HG02938 (cell line): ENCODE results near the gene ZBTB8A.
"Not testable (repeated sequence)": the region's sequence is repeated elsewhere in the genome, so short reads cannot be mapped to it uniquely, and the experiment has no call there.

Experiments
- ATAC-seq: cut with Tn5 transposase; IDR thresholded peaks from one replicate; pipeline ENCODE4 v1.9.1; 2021; ENCODE audit warnings: mild to moderate bottlenecking, moderate library complexity; ENCODE audit not compliant: unreplicated experiment

ZBTB8A gene

DNA sequence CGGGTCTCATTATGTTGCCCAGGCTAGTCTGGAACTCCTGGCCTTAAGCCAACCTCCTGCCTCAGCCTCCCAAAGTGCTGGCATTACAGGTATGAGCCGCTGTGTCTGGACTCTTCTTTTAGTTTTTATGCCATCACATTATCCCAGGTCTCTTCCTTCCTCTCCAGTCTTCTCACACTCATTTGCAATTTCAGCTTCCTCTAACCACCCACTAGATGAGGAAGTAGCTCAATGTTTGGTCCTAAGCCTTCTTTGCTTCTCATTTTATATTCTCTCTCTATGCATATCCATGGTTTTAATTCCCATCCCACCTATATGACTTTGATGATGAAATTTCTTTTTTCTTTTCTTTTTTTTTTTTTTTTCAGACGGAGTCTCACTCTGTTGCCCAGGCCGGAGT lies 3.1 kb upstream of the ZBTB8A start:
- ATAC-seq: no peak

DNA sequence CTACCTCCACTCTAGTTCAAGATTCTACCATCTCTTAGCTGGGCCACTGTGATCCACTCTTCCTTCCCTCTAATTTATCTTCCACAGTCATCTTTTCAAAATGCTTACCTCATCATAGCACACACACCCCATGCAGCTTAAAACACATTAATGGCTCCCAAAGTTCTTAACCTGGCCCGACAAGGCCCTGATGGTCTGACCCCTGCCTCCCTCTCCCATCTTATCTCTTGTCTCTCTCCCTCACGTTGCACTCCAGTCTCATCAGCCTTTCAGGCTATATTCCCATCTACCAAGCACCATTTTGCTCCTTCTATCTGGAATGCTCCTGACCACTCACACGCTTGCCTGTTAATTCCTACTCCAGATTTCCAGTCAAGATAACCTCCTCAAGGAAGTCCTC lies 2.5 kb upstream of the ZBTB8A start:
- no peak for ATAC-seq

DNA sequence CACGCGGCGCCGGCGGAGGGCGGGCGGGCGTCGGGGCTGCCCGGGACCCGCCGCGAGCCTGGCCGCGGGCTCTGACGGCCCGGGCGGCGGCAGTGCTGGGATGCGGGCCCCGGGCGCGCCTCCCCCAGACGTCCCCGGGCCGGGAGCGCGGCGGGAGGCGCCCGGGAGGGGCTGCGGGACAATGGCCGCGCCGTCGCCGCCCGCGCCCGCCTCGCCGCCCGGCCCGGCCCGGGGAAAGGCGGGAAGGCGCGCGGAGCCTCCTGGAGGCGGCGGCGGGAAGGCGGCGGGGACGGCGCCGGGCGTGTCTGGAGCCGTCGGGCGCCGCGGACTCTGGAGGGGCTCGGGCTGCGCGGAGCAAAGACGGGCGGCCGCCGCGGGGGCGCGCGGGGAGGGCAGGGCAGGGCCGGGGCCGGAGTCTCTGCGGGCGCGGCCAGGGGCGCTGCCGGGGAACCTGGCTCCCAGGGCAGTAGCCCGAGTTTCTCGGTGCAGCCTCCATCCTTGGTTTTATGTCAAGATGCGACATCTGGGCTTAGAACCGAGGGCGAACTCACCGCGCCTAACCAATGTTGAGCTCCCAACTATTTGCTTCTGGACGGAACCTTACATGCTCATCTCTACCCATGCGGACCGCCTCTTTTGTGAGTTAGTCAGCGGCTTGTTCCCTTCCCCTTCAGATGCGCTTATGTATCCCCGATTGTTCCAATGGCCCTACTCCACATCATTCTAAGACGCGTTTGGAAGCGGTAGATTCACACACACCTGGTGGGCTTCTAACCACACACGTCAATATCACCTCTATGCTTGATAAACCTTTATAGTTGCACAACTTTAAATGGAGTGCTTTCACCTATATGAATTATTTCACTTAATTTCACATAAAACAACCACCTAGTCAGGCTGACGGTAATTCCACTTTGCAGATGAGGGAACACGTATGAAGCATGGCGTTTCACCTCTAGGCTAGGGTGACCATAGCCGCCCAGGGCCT lies 651 bp downstream of the ZBTB8A start:
- no peak for ATAC-seq

DNA sequence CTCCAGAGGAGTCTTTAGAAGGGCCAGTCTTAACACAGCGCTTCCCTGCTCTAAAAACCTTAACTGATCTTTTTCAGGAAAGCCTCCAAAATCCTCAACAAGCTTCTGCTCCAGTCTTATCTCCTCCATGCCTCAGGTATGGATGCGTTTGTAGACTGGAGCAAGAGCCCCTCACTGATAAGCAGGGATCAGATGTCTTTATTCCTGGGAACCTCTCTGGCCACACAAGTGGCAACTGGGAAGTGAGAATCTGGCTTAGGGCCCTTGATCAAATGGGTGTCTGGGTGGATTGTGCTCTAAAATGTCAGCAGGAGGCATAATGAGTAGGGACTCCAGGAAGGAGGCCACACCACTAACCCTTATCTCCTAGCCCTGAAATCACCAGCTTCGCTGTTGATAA lies 1.4 kb downstream of the ZBTB8A start:
- ATAC-seq: no peak

DNA sequence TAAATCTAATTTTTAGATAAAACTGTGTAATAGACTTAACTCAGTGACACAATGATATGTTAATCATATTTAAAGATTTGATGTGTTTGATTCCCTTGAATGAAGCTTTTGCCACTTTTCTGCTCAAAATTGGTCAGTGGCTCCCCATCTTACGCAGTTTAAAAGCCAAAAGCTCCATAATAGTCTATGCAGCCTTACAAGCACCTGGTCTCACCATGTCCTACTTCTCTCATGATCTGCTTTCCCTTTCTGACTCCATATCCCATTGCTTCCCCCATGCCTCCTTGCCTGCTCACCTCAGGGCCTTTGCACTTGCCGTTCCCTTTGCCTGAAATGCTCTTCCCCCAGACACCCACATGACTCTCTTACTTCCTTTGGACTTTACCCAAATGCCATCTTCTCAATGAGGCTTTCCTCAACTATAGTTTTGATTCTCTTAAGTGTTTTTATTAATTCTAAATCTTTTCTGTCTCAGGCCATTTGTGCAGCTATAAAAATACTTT lies 1.9 kb downstream of the ZBTB8A start:
- ATAC-seq: no peak

DNA sequence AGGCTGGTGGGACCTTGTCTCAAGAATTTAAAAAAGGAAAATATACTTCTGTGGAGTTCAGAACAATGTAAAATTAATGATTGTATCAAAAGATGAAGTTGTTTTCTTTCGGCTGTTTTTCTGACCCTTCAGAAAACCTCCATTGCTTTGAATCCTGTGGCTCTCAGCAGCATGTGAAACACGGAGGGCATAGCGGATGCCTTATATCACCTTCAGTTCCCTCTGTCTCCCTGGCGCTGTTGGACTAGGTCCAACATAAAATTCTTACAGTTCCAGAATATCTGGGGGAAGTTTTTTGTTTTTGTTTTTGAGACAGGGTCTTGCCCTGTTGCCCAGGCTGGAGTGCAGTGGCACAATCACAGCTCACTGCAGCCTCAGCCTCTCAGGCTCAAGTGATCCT lies 7.4 kb downstream of the ZBTB8A start:
- no peak for ATAC-seq

DNA sequence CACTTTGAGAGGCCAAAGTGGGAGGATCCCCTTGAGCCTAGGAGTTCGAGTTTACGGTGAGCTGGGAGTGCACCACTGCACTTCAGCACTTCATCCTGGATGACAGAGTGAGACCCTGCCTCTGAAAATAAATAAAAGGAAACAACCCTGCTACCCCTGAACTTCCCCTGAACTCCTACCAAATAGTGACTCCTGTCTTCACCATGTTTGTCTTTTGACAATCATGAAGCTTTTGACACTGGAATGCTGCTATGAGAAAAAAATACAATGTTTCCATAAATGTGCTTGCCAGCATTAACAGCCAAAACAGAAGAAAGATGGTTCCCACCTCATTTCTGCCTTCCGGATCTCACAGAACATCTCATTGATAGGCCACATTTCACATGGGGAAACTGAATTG lies 10.4 kb downstream of the ZBTB8A start:
- ATAC-seq: no peak

DNA sequence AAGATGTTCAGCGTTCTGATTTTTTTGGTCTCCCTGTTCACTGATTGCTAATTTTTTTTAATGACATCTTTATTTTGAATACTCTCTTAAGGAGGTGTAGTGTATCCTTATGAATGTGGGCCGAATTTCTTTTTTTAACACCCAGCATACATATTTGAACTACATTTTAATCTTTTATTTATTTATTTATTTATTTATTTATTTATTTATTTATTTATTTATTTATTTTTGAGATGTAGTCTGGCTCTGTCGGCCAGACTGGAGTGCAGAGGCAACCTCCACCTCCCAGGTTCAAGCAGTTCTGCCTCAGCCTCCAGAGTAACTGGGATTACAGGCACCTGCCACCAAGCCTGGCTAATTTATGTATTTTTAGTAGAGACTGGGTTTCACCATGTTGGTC lies 15.1 kb downstream of the ZBTB8A start:
- no peak for ATAC-seq

DNA sequence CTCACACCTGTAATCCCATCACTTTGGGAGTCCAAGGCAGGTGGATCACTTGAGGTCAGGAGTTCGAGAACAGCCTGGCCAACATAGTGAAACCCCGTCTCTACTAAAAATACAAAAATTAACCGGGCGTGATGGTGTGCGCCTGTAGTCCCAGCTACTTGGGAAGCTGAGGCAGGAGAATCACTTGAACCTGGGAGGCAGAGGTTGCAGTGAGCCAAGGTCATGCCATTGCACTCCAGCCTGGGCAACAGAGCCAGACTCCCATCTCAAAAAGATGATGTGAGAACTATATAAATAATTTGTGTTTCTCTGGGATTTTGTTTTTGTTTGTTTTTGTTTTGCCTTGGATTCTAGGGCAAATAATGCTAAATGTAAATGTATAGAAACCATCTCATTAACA lies 17.8 kb downstream of the ZBTB8A start:
- ATAC-seq: not testable (repeated sequence)

DNA sequence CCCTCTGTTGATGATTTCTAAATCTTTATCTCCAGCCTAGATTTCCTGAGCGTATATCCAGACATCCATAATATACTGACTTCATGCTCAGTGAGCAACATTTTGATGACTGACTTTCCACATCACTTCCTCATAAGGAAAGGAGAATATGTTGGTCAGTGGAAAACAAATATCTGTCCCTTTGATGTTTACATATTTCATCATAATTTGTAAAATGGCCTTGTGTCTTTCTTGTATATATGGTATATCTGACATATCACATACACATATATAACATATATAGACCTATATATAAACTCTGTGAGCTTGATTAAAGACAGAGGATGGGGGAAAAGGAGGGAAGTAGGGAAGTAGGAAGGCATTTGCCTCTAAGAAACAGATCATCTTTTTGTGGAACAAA lies 18.6 kb downstream of the ZBTB8A start:
- no peak for ATAC-seq

DNA sequence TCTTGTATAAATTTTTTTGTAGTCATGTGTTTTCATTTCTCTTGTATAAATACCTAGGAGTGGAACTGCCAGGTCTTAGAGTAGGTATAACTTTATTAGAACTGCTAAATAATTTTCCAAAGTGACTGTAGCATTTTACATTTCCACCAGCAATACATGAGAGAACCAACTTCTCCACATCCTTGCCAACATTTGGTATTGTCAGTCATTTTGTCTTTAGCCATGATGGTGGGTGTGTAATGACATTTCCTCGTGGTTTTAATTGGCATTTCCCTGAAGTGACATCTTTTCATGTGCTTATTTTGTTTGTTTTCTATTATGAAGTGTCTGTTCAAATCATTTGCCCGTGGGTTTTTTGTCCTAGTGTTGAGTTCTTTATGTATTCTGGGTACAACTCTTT lies 29.7 kb downstream of the ZBTB8A start:
- ATAC-seq: no peak

DNA sequence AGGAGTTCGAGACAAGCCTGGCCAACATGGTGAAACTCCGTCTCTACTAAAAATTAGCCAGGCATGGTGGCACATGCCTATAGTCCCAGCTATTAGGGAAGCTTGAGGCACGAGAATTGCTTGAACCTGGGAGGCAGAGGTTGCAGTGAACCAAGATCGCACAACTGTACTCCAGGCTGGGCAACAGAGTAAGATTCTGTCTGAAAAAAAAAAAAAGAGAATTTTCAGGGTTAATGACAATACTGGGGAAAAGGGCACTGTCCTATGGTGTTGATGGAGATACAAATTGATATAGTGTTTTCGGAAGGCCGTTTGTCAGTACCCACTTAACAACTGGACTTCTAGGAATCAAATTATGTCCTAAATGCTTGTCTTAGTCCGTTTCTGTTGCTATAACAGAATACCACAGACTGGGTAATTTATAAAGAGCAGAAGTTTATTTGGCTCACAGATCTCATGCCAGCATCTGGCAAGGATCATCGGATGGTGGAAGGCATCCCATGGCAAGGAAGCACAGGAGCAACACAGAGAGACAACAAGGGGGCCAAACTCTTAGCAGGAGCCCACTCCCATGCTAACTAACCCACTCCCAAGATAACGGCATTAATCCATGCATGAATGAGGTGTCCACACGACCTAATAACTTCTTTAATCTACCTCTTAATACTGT lies 41.3 kb downstream of the ZBTB8A start:
- ATAC-seq: no peak

DNA sequence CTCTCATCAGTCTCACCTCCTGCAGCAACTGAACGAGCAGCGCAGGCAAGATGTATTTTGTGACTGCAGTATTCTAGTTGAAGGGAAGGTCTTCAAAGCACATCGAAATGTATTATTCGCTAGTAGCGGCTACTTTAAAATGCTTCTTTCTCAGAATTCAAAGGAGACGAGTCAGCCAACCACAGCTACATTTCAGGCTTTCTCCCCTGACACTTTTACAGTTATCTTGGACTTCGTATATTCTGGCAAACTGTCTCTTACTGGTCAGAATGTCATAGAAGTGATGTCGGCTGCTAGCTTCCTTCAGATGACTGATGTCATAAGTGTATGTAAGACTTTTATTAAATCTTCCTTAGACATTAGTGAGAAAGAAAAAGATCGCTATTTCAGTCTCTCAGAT lies 53.7 kb downstream of the ZBTB8A start:
- no peak for ATAC-seq

DNA sequence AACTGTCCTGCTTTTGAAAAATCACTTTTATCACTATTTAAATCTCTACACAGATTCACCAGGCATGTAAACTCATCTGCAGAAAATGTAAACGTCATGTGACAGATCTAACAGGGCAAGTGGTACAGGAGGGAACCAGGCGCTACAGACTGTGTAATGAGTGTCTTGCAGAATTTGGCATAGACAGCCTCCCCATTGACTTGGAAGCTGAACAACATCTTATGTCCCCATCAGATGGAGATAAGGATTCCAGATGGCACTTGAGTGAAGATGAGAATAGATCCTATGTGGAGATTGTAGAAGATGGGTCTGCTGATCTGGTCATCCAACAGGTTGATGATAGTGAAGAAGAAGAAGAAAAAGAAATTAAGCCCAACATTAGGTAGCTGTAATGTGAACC lies 60.8 kb downstream of the ZBTB8A start:
- ATAC-seq: no peak

DNA sequence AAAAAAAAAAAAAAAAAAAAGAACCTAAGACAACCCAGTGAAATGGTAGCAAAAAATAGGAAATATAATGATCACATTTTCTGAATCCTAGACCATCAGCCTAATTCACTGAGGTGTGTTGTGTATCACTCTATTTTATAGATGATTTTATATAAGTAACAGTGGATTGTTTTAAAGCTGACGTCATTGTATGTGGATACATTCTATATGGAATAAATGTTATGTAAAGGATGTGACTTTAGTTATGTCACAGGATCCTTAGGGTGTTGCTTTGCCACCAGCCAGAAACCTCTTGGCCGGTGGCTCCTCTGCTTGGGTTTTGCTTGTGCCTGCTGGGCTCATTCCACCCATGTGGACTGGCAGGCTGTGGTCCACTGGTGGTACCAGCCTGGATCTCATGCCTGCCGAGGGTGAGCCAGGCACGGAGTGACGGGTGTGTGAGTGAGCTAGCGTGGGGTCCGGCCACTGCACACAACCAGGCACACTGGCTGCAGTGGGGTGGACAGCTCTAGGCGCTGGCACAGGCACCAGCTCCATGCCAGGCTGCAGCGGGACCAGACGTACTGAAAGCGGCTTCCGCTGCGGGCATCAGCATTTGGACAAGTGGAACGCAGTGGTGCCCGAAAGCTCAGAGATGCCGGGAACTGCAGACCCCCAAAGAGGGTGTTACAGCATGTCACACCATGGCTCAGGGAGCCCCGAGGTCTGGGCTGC lies 66.6 kb downstream of the ZBTB8A start:
- ATAC-seq: no peak

DNA sequence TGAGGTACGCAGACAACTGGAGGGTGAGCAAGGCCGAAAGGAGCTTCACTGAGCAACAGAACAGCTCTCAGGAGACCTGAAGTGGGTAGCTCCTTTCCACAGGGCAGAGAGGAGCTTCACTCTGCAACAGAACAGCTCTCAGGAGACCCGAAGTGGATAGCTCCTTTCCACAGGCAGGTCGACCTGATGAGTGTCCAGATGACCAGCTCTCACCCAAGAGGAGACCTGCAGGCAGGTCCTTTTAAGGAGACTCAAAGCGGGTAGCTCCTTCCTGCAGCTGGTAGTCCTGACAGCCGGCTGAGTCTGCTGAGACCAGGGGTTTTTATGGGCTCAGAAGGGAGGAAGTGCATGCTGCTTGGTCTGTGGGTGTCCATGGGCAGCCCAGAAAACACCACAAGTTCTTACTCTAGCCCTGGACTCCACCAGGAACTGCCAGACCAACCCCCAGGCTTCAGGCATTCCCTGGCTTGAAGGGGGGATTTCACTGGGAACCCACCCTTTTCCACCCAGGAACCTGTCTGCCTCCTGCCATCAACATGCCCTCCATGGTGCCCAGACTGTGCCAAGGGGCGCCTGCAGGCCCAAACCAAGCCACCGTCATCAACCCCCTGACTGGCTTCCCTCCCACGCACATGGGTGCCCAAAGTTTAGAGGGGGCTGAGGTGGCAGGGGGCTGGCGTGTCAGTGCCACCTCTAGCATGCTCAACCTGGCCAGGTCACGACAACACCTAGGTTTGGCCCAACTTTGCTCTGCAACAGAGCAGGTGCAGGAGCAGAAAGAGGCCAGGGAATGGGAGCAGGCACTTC lies 67.5 kb downstream of the ZBTB8A start:
- ATAC-seq: no peak

DNA sequence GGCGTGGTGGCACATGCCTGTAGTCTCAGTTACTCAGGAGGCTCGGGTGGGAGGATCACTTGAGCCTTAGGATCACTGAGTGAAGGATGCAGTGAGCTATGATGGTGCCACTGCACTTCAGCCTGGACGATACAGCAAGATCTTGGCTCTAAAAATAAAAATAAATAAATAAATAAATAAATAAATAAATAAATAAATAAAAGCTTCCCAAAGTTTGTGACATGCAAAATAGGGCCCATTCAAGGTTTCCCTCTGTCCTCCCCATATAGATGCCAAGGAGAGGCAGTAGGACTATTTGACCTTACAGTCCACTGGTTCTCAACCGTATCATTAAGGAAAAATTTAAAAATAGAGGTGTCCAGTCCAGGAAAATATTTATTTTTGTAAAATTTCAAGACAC lies 70.0 kb downstream of the ZBTB8A start:
- no peak for ATAC-seq

DNA sequence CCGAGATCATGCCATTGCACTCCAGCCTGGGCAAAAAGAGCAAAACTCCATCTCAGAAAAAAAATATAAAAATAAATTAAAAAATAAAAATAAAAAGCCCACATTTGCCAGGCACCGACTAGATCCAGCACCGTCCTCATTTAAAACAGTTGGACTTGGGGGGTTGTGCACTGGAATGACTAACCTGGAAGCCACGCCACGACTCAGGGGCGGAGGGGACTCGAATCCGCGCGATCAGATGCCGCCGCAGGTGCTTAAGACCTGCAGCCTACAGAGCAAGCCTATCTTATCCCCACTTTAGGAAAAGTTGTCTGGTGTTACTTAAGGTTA lies 72.6 kb downstream of the ZBTB8A start:
- no peak for ATAC-seq

DNA sequence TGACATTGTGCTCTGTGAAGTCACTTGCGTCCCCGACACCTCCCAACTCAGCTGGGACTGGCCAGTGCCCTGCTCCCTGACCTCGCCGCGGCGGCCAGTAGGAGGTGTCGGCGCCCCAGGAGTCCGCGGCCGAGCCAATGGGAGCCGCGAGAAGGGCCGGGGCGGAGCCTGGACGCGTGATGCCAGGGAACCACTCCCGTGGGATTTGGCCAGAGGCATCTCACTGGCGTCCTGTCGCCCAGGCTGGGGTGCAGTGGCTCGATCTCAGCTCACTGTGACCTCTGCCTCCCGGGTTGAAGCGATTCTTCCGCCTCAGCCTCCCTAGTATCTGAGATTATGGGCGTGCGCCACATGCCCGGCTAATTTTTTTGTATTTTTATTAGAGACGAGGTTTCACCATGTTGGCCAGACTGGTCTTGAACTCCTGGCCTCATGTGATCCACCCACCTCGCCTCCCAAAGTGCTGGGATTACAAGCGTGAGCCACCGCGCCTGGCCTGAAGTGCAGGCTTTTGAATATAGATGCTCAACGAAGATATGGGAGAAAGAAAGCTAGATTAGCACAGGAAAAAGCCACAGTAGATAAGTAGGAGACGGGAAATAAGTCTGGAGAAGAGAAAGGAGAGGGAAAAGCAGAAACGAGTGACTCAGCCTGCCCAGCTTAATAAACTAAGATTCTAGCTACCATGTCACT lies 73.1 kb downstream of the ZBTB8A start:
- ATAC-seq: no peak

DNA sequence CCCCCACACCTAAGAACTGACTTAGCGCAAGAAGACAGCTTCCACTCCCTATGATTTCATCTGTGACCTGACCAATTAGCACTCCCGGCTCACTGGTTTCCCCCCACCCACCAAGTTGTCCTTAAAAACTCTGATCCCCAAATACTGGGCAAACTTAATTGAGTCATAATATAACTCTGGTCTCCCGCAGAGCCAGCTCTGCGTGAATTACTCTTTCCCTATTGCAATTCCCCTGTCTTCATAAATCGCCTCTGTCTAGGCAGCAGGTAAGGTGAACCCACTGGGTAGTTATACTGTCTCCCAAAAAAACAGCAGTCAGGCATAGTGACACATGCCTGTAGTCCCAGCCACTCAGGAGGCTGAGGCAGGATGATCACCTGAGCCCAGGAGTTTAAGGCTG lies 74.2 kb downstream of the ZBTB8A start:
- ATAC-seq: no peak
